Tibial artery (tissue), 4 donors: ENCODE results near the gene HGD.

ENCODE experiments used
- DNase-seq, 2 donors: peaks; one replicate each; pipeline ENCODE4 v3.0.0-alpha.2; 2019
- H3K27ac ChIP-seq, 2 donors: fragments of 200-600 bp; sonication (generic) in 1 of 2; 1 replicate in 1 of 2; 2 replicates in 1 of 2; pipeline ENCODE4 v1.5.1; 2018 to 2019; ENCODE audit warnings: mild to moderate bottlenecking in 1 of 2
- H3K27me3 ChIP-seq, 2 donors: fragments of 200-600 bp; sonication (generic) in 1 of 2; one replicate each; pipeline versions ENCODE4 v1.5.1 to v1.6.0; 2016 to 2019
- H3K36me3 ChIP-seq, 3 donors: fragments of 200-600 bp; sonication (generic) in 2 of 3; one replicate each; pipeline ENCODE4 v1.5.1; 2016 to 2019; ENCODE audit warnings: mild to moderate bottlenecking in 2 of 3
- H3K4me1 ChIP-seq, 4 donors: fragments of 200-600 bp; sonication (generic) in 2 of 4; 1 replicate in 3 of 4; 2 replicates in 1 of 4; pipeline ENCODE4 v1.5.1; 2016 to 2019
- H3K4me3 ChIP-seq, 2 donors: fragments of 200-600 bp; sonication (generic) in 1 of 2; 1 replicate in 1 of 2; 2 replicates in 1 of 2; pipeline ENCODE4 v1.5.1; 2018 to 2019; ENCODE audit warnings: mild to moderate bottlenecking in 2 of 2
- H3K9me3 ChIP-seq, 3 donors: fragments of 200-600 bp; sonication (generic) in 1 of 3; one replicate each; pipeline ENCODE4 v1.5.1; 2016 to 2019
- intact Hi-C: fragments of 100-400 bp; cut with DNase I; formaldehyde crosslinking; loops from one replicate; pipeline ENCODE4 v1.15.0; 2023; ENCODE audit warnings: low total_unique reads
- TF ChIP-seq, protein P1 (sequence below), 2 experiments: fragments of 200-600 bp in 1 of 2; fragments of 450-650 bp in 1 of 2; IDR thresholded peaks; one replicate each; pipeline ENCODE4 v1.5.1; 2017 to 2019; ENCODE audit warnings: antibody characterized with exemption in 2 of 2, mild to moderate bottlenecking in 1 of 2, moderate library complexity in 1 of 2

The HGD gene

GRCh38 chr3:120636795-120637401, 45.1 kb downstream of the HGD start:
- Histone ChIP-seq H3K9me3 (no peaks in the 10 kb centered on the region), H3K27me3 (no peaks in the 10 kb centered on the region), H3K36me3 (no peaks in the 10 kb centered on the region), H3K27ac (no peak overlapping the region), H3K4me3 (no peak overlapping the region), H3K4me1 (no peaks in the 10 kb centered on the region)
- no peak for DNase-seq
- TF ChIP-seq, protein P1, sequence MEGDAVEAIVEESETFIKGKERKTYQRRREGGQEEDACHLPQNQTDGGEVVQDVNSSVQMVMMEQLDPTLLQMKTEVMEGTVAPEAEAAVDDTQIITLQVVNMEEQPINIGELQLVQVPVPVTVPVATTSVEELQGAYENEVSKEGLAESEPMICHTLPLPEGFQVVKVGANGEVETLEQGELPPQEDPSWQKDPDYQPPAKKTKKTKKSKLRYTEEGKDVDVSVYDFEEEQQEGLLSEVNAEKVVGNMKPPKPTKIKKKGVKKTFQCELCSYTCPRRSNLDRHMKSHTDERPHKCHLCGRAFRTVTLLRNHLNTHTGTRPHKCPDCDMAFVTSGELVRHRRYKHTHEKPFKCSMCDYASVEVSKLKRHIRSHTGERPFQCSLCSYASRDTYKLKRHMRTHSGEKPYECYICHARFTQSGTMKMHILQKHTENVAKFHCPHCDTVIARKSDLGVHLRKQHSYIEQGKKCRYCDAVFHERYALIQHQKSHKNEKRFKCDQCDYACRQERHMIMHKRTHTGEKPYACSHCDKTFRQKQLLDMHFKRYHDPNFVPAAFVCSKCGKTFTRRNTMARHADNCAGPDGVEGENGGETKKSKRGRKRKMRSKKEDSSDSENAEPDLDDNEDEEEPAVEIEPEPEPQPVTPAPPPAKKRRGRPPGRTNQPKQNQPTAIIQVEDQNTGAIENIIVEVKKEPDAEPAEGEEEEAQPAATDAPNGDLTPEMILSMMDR (IDR thresholded peaks at IDR 0.05): no peak
- intact Hi-C loops: no loop called here

- DNase-seq: no peak
- no peaks in the 10 kb centered on the region for H3K4me1 ChIP-seq
- H3K4me3 ChIP-seq: no peak overlapping the region
- intact Hi-C loops: no loop called here
- H3K9me3 ChIP-seq: no peaks in the 10 kb centered on the region
- H3K27me3 ChIP-seq: no peaks in the 10 kb centered on the region
- H3K27ac ChIP-seq: no peak overlapping the region
- H3K36me3 ChIP-seq: no peaks in the 10 kb centered on the region
- TF ChIP-seq, protein P1 (IDR thresholded peaks at IDR 0.05): no peak
Observed at GRCh38 chr3:120634539-120634938, 47.5 kb downstream of the HGD start.

DNA sequence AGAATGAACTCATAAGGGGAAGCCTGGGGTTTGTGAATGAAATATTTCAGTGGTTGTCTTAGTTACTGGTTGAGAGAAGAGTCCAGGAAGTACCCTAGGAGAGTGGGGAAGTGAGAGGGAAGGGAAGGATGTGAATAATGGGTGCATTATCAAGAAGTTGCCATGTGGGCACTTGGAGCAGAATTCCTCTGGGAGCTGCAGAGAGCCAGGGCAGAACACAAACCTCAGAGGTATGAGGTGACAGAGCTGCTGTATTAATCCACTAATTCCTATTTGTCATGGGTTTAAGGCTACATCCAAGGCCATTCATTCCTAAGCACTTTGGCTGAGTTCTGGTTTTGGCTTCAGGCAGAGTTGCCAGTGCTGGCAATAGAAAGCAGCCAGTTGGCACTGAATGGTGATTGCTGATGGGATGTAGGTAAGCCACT, 56.9 kb downstream of the HGD start:
- Histone ChIP-seq H3K27ac (no peak overlapping the region), H3K9me3 (peaks cover 0 to 16% (median 8%) of the 10 kb centered on the region in 3 donors), H3K4me3 (no peak overlapping the region), H3K4me1 (no peaks in the 10 kb centered on the region), H3K27me3 (no peaks in the 10 kb centered on the region), H3K36me3 (no peaks in the 10 kb centered on the region)
- TF ChIP-seq, protein P1 (IDR thresholded peaks at IDR 0.05): no peak
- intact Hi-C loops: no loop called here
- DNase-seq: no peak

DNA sequence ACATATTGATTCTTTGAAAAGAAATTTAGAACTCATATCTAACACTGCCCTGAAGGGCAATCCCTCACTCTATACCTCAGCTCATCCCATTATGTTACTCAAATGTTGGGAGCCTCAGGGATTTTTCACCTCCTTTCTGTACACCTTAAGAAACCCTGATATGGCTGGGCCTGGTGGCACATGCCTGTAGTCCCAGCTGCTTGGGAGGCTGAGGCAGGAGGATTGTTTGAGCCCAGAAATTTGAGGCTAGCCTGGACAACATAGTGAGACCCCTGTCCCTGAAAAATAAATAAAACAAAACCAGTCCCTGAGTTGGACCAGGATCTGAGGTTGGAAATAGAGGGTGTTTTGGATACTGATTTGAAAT, 58.3 kb downstream of the HGD start:
- no peak for DNase-seq
- Histone ChIP-seq H3K27ac (no peak overlapping the region), H3K27me3 (no peaks in the 10 kb centered on the region), H3K9me3 (peaks cover 0 to 16% (median 8%) of the 10 kb centered on the region in 3 donors), H3K36me3 (no peaks in the 10 kb centered on the region), H3K4me1 (no peaks in the 10 kb centered on the region), H3K4me3 (no peak overlapping the region)
- TF ChIP-seq, protein P1 (IDR thresholded peaks at IDR 0.05): no peak
- intact Hi-C loops: no loop called here

GRCh38 chr3:120622870-120623726, 58.9 kb downstream of the HGD start:
- no peak for DNase-seq
- TF ChIP-seq, protein P1 (IDR thresholded peaks at IDR 0.05): no peak
- H3K27me3 ChIP-seq: no peaks in the 10 kb centered on the region
- peaks cover 0 to 16% (median 8%) of the 10 kb centered on the region in 3 donors for H3K9me3 ChIP-seq
- intact Hi-C loops: no loop called here
- H3K36me3 ChIP-seq: no peaks in the 10 kb centered on the region
- no peak overlapping the region for H3K27ac ChIP-seq
- H3K4me1 ChIP-seq: no peaks in the 10 kb centered on the region
- H3K4me3 ChIP-seq: no peak overlapping the region
